ENCODE results near the gene SRGAP1. TPM values are rescaled to one million over a fixed set of nuclear protein-coding genes. Genes with fewer than 3 reads are reported as not detected.
A peak's percentile ranks its signal among the peaks of the same experiment; 100 is the strongest.

SRGAP1 gene
- total and polyA plus RNA-seq, 9 donors, result 4.7 to 10.5 (median 5.7) TPM

GRCh38 chr12:63927511-63927910 is 83.0 kb downstream of the SRGAP1 start:
- Histone ChIP-seq H3K4me3 (ENCODE audit: low read length) (no peak overlapping the region), H3K4me1 (ENCODE audit: control insufficient read depth, insufficient read depth, low read length) (no peaks in the 10 kb centered on the region), H3K9me3 (replicated peaks; ENCODE audit: control insufficient read depth, low read depth, low read length) (no peaks in the 10 kb centered on the region), H3K27me3 (ENCODE audit: control insufficient read depth, insufficient read depth, low read length) (no peaks in the 10 kb centered on the region), H3K36me3 (ENCODE audit: control insufficient read depth, insufficient read depth, low read length) (no peaks in the 10 kb centered on the region), H3K27ac (ENCODE audit: low read length) (no peak overlapping the region)
- DNase-seq, result no peak
- WGBS (ENCODE audit: insufficient coverage), result 100% methylated on average over 1 of the region's 2 CpGs

- Histone ChIP-seq H3K36me3 (ENCODE audit: control insufficient read depth, insufficient read depth, low read length) (no peaks in the 10 kb centered on the region), H3K4me3 (ENCODE audit: low read length) (no peak overlapping the region), H3K9me3 (replicated peaks; ENCODE audit: control insufficient read depth, low read depth, low read length) (no peaks in the 10 kb centered on the region), H3K4me1 (ENCODE audit: control insufficient read depth, insufficient read depth, low read length) (no peaks in the 10 kb centered on the region), H3K27me3 (ENCODE audit: control insufficient read depth, insufficient read depth, low read length) (no peaks in the 10 kb centered on the region), H3K27ac (ENCODE audit: low read length) (no peak overlapping the region)
- DNase-seq, result no peak
- WGBS (ENCODE audit: insufficient coverage), result no CpG with 5 or more reads among the region's 2 CpGs
Measured at GRCh38 chr12:63928305-63928704, 83.8 kb downstream of the SRGAP1 start.

DNA sequence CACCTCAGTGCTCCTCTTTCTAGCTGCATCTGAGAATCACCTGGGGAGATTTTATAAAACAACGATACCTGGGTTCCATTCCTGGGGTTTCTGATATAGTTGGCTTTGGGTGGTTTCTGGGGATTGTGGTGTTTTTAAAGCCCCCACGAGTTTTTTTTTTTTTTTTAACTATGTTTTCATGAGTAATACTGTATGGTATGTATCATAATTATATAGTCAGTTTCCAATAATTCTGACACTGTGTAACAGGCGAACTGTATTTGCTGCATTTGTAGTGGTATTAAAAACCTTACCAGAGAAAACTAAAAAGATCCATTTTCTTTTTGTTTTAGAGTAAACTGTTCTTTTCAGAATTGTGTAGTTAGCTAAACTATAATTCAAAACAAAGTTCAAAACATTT is 84.9 kb downstream of the SRGAP1 start:
- H3K9me3 ChIP-seq (replicated peaks; ENCODE audit: control insufficient read depth, low read depth, low read length), result no peaks in the 10 kb centered on the region
- H3K27ac ChIP-seq (ENCODE audit: low read length), result no peak overlapping the region
- no peak for DNase-seq
- WGBS (ENCODE audit: insufficient coverage), result 100% methylated on average over 1 of the region's 3 CpGs
- no peak overlapping the region for H3K4me3 ChIP-seq (ENCODE audit: low read length)
- no peaks in the 10 kb centered on the region for H3K4me1 ChIP-seq (ENCODE audit: control insufficient read depth, insufficient read depth, low read length)
- H3K36me3 ChIP-seq (ENCODE audit: control insufficient read depth, insufficient read depth, low read length), result no peaks in the 10 kb centered on the region
- H3K27me3 ChIP-seq (ENCODE audit: control insufficient read depth, insufficient read depth, low read length), result no peaks in the 10 kb centered on the region

- WGBS (ENCODE audit: insufficient coverage), result no CpG with 5 or more reads among the region's 3 CpGs
- no peaks in the 10 kb centered on the region for H3K9me3 ChIP-seq (replicated peaks; ENCODE audit: control insufficient read depth, low read depth, low read length)
- no peaks in the 10 kb centered on the region for H3K27me3 ChIP-seq (ENCODE audit: control insufficient read depth, insufficient read depth, low read length)
- no peak overlapping the region for H3K4me3 ChIP-seq (ENCODE audit: low read length)
- no peaks in the 10 kb centered on the region for H3K4me1 ChIP-seq (ENCODE audit: control insufficient read depth, insufficient read depth, low read length)
- no peaks in the 10 kb centered on the region for H3K36me3 ChIP-seq (ENCODE audit: control insufficient read depth, insufficient read depth, low read length)
- no peak overlapping the region for H3K27ac ChIP-seq (ENCODE audit: low read length)
- no peak for DNase-seq
Measured at GRCh38 chr12:63930971-63931370, 86.5 kb downstream of the SRGAP1 start.

GRCh38 chr12:63931703-63932102 is 87.2 kb downstream of the SRGAP1 start:
- H3K27me3 ChIP-seq (ENCODE audit: control insufficient read depth, insufficient read depth, low read length), result no peaks in the 10 kb centered on the region
- H3K4me1 ChIP-seq (ENCODE audit: control insufficient read depth, insufficient read depth, low read length), result no peaks in the 10 kb centered on the region
- no peak overlapping the region for H3K27ac ChIP-seq (ENCODE audit: low read length)
- no peak overlapping the region for H3K4me3 ChIP-seq (ENCODE audit: low read length)
- no peaks in the 10 kb centered on the region for H3K9me3 ChIP-seq (replicated peaks; ENCODE audit: control insufficient read depth, low read depth, low read length)
- WGBS (ENCODE audit: insufficient coverage), result 100% methylated on average over 1 of the region's 1 CpG
- DNase-seq, result no peak
- no peaks in the 10 kb centered on the region for H3K36me3 ChIP-seq (ENCODE audit: control insufficient read depth, insufficient read depth, low read length)

DNA sequence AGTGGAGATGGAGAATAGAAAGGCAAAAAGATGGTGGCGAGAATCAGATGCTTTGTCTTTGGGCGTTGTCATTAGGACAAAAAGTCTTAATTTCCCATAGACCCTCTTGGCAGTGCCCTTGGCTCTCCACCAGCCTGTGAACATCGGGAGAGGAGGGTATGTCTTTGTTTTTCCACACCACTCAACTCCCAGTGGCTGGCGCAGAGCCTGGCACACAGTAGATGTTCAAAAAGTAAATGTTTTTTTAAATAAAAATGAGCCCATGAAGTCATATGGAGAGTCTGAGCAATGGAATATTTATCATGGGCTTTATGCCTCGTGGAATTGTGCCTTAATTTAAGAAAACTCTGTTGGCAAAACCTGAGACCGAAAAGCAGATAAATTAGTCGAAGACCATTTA is 90.4 kb downstream of the SRGAP1 start:
- no peaks in the 10 kb centered on the region for H3K36me3 ChIP-seq (ENCODE audit: control insufficient read depth, insufficient read depth, low read length)
- DNase-seq, result no peak
- no peak overlapping the region for H3K27ac ChIP-seq (ENCODE audit: low read length)
- H3K4me1 ChIP-seq (ENCODE audit: control insufficient read depth, insufficient read depth, low read length), result peaks cover 5% of the 10 kb centered on the region
- no CpG with 5 or more reads among the region's 7 CpGs for WGBS (ENCODE audit: insufficient coverage)
- no peak overlapping the region for H3K4me3 ChIP-seq (ENCODE audit: low read length)
- no peaks in the 10 kb centered on the region for H3K27me3 ChIP-seq (ENCODE audit: control insufficient read depth, insufficient read depth, low read length)
- no peaks in the 10 kb centered on the region for H3K9me3 ChIP-seq (replicated peaks; ENCODE audit: control insufficient read depth, low read depth, low read length)

GRCh38 chr12:63935361-63935760 is 90.9 kb downstream of the SRGAP1 start:
- Histone ChIP-seq H3K4me1 (ENCODE audit: control insufficient read depth, insufficient read depth, low read length) (peaks cover 5% of the 10 kb centered on the region), H3K27ac (ENCODE audit: low read length) (no peak overlapping the region), H3K4me3 (ENCODE audit: low read length) (no peak overlapping the region), H3K27me3 (ENCODE audit: control insufficient read depth, insufficient read depth, low read length) (no peaks in the 10 kb centered on the region), H3K9me3 (replicated peaks; ENCODE audit: control insufficient read depth, low read depth, low read length) (no peaks in the 10 kb centered on the region), H3K36me3 (ENCODE audit: control insufficient read depth, insufficient read depth, low read length) (no peaks in the 10 kb centered on the region)
- DNase-seq, result no peak

DNA sequence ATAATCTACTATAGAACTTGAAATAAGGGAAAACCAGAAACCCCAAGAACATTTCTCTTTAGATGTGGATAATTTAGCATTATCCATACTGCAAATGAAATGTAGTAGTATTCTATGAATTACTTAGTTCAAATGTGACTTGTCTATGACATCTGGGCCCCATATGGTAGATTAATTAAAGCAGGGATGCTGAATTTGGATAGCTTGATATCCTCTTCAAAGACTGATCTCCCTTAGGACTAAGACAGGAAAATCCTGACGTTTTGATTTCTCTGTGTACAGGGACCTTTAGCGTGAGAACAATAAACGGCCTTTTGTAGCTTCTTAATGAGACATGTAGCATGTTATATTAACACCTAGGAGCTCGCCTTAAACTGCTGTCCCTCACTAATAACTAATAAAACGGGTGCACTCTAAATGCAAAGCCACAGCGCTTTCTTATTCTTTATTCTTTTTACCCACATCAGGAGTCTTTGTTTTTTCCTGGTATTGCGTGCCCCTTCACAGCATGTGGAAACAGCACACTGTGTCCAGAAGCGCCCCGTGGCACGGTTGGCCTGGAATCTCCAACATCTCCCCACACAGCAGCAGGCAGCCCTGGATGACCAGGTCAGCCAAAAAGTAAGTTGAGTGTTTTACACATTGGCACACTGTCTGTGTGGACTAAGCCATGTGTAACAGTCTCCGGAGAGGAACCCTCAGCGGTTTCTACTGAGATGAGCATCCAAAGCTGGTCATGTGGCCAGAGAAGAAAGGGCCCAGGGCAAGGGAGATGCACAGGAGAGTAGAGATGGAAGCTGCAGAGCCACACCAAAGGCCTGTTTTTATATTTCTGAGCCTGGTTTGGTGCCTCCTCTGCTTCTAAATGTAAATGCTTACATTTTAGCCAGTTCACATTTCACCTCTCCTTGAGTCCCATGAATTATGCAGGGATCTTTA is 93.1 kb downstream of the SRGAP1 start:
- H3K27ac ChIP-seq (ENCODE audit: low read length), result no peak overlapping the region
- peak; percentile 34 for DNase-seq
- H3K36me3 ChIP-seq (ENCODE audit: control insufficient read depth, insufficient read depth, low read length), result no peaks in the 10 kb centered on the region
- H3K27me3 ChIP-seq (ENCODE audit: control insufficient read depth, insufficient read depth, low read length), result no peaks in the 10 kb centered on the region
- 52% methylated on average over 7 of the region's 12 CpGs for WGBS (ENCODE audit: insufficient coverage)
- no peaks in the 10 kb centered on the region for H3K9me3 ChIP-seq (replicated peaks; ENCODE audit: control insufficient read depth, low read depth, low read length)
- H3K4me1 ChIP-seq (ENCODE audit: control insufficient read depth, insufficient read depth, low read length), result peaks cover 8% of the 10 kb centered on the region
- no peak overlapping the region for H3K4me3 ChIP-seq (ENCODE audit: low read length)

DNA sequence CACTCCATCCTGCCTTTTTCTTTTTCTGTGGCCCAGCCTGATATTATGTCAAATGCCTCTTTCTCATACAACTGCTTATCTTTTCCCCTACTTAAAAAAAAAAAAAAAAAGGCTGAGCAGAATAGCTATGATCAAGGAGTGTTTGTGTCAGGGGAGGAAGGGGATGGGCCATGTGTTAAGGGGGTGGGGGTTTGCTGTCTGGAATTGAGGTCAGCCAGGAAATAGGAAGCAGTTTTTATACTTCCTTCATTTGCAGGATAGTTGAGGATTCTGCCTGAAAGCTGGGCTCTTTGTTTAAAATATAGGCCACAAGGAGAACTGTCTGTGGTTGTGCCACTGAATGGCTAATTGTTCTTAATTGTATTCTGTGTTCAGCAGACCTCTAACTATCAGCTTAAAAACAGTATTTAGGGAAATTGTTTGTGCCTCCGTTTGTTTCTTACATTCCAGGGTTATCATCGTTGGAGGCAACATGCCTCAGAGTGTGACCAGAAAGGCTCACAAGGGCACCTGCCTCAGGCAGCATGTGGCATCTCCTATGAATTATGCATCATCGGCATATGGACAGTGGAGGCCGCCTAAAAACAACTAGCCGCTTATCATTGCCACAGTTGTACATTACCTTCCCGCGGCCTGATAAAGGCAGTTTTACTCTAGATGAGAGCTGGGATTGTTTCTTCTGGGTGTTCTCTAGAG is 96.0 kb downstream of the SRGAP1 start:
- peaks cover 12% of the 10 kb centered on the region for H3K4me1 ChIP-seq (ENCODE audit: control insufficient read depth, insufficient read depth, low read length)
- peak; percentile 33 for DNase-seq

DNA sequence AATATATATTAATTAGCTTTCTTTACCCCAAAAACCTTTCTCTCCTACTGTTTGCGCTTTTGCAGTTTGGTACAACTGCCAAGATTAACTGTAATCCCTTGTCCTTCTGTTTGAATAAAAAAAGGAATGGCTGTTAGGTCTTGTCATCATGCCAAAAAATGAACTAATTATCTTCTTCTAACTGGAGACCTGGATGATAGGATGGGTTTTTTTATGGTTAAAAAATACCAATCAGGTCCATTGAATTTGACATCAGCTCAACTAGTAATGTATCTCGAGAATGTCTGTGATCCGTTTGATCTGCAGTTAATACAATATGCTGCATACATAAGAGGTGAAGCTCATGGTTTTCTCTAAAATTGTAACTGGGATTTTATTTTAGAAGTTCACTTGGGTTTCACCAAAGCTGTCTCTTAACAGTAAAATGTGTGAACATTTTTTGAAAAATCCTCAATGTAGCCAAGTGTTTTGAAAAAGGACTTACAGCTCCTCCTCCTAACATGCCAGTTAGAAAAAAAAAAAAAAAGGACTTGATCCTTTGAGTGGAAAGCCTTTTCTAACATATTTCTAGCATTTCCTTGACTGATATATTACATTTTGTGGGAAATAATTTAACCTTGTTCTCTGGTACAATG is 96.8 kb downstream of the SRGAP1 start:
- Histone ChIP-seq H3K4me1 (ENCODE audit: control insufficient read depth, insufficient read depth, low read length) (peaks cover 12% of the 10 kb centered on the region), H3K27ac (ENCODE audit: low read length) (no peak overlapping the region), H3K9me3 (replicated peaks; ENCODE audit: control insufficient read depth, low read depth, low read length) (no peaks in the 10 kb centered on the region), H3K4me3 (ENCODE audit: low read length) (no peak overlapping the region), H3K27me3 (ENCODE audit: control insufficient read depth, insufficient read depth, low read length) (no peaks in the 10 kb centered on the region), H3K36me3 (ENCODE audit: control insufficient read depth, insufficient read depth, low read length) (no peaks in the 10 kb centered on the region)
- WGBS (ENCODE audit: insufficient coverage), result no CpG with 5 or more reads among the region's 3 CpGs
- DNase-seq, result no peak

More for the DNA sequence above, 96.0 kb downstream of the SRGAP1 start:
- H3K9me3 ChIP-seq (replicated peaks; ENCODE audit: control insufficient read depth, low read depth, low read length), result no peaks in the 10 kb centered on the region
- no peaks in the 10 kb centered on the region for H3K27me3 ChIP-seq (ENCODE audit: control insufficient read depth, insufficient read depth, low read length)
- 90% methylated on average over 6 of the region's 7 CpGs for WGBS (ENCODE audit: insufficient coverage)
- no peaks in the 10 kb centered on the region for H3K36me3 ChIP-seq (ENCODE audit: control insufficient read depth, insufficient read depth, low read length)
- H3K27ac ChIP-seq (ENCODE audit: low read length), result peak overlapping the region; percentile 67
- no peak overlapping the region for H3K4me3 ChIP-seq (ENCODE audit: low read length)

Data from muscle of leg (tissue), 11 donors.